CD4-positive, CD25-positive, alpha-beta regulatory T cell (primary cell): ENCODE data around the gene CD247. TPM values are rescaled to one million over a fixed set of nuclear protein-coding genes. Genes with fewer than 3 reads are reported as not detected.

Experiments
- ATAC-seq, 2 donors: fragments of 150-1000 bp; cut with Tn5 transposase; one replicate each; pipeline ENCODE4 v1.10.0; 2021; ENCODE audit warnings: low read depth in 2 of 2, moderate number of reproducible peaks in 2 of 2, moderate library complexity in 1 of 2
- DNase-seq, 3 donors: peaks; one replicate each; pipeline versions ENCODE4 v3.0.0 to v3.0.0-alpha.2; 2012 to 2022; ENCODE audit warnings: mixed read lengths in 1 of 3
- H3K27ac ChIP-seq: one replicate; pipeline ENCODE4 v1.7.0; 2013; ENCODE audit warnings: mild to moderate bottlenecking, low read length; ENCODE audit not compliant: insufficient read depth, poor library complexity, severe bottlenecking
- H3K27me3 ChIP-seq: one replicate; pipeline ENCODE4 v1.7.0; 2013; ENCODE audit warnings: low read length; ENCODE audit not compliant: control insufficient read depth, insufficient read depth
- H3K36me3 ChIP-seq: one replicate; pipeline ENCODE4 v1.7.0; 2013; ENCODE audit warnings: mild to moderate bottlenecking, low read length, moderate library complexity; ENCODE audit not compliant: control insufficient read depth, insufficient read depth
- H3K4me1 ChIP-seq: 2 replicates; pipeline ENCODE4 v1.7.0; 2013; ENCODE audit warnings: mild to moderate bottlenecking, low read length; ENCODE audit not compliant: insufficient read depth, control insufficient read depth, poor library complexity, severe bottlenecking
- H3K4me3 ChIP-seq: one replicate; pipeline ENCODE4 v1.7.0; 2013; ENCODE audit warnings: low read depth, mild to moderate bottlenecking, low read length, moderate library complexity
- H3K9me3 ChIP-seq, 2 experiments: 1 replicate in 1 of 2; 2 replicates in 1 of 2; pipeline ENCODE4 v1.7.0; 2013; ENCODE audit warnings: low read length in 2 of 2, mild to moderate bottlenecking in 1 of 2, moderate library complexity in 1 of 2; ENCODE audit not compliant: control insufficient read depth in 2 of 2
- H3K27ac Mint-ChIP-seq, 3 donors: one replicate each; pipeline ENCODE4 v1.8.0; 2020 to 2022; ENCODE audit warnings: mild to moderate bottlenecking in 3 of 3, mixed read lengths in 3 of 3, moderate library complexity in 2 of 3
- H3K27me3 Mint-ChIP-seq: one replicate; pipeline ENCODE4 v1.8.0; 2022; ENCODE audit warnings: mild to moderate bottlenecking, mixed read lengths
- H3K36me3 Mint-ChIP-seq: one replicate; pipeline ENCODE4 v1.8.0; 2020; ENCODE audit warnings: mixed read lengths
- H3K4me1 Mint-ChIP-seq, 4 donors: one replicate each; pipeline ENCODE4 v1.8.0; 2020 to 2022; ENCODE audit warnings: mixed read lengths in 4 of 4, mild to moderate bottlenecking in 1 of 4
- H3K4me3 Mint-ChIP-seq, 4 donors: one replicate each; pipeline ENCODE4 v1.8.0; 2020 to 2022; ENCODE audit warnings: mild to moderate bottlenecking in 4 of 4, mixed read lengths in 4 of 4, moderate library complexity in 3 of 4
- H3K9me3 Mint-ChIP-seq, 7 donors: one replicate each; pipeline ENCODE4 v1.8.0; 2020 to 2022; ENCODE audit warnings: mixed read lengths in 7 of 7, mild to moderate bottlenecking in 3 of 7, moderate library complexity in 2 of 7
- polyA plus RNA-seq, 4 donors: library from polyadenylated mRNA; unstranded; fragments of 300-500 nt; fragmentation: Illumina TruSeq; gene quantifications; one replicate each; pipeline ENCODE4 v1.2.3, GENCODE V29; 2021
- total RNA-seq: library from RNA; stranded (reverse); gene quantifications from one replicate; pipeline ENCODE4 v1.2.3, GENCODE V29; 2022

The CD247 gene
- total and polyA plus RNA-seq, 5 donors from 2014 or later: 410 to 718 (median 424) TPM

GRCh38 chr1:167430849-167431242, 87.5 kb downstream of the CD247 start:
- DNase-seq: no peak

GRCh38 chr1:167430134-167430848, 88.0 kb downstream of the CD247 start:
- peak; percentile 23 to 29 for ATAC-seq
- peaks cover 61% of the 10 kb centered on the region for H3K4me1 ChIP-seq

More at GRCh38 chr1:167430849-167431242, 87.5 kb downstream of the CD247 start:
- ATAC-seq: no peak
- Histone ChIP-seq H3K27ac (peak overlapping the region; percentile 27), H3K36me3 (peaks cover 55% of the 10 kb centered on the region), H3K4me1 (peaks cover 67% of the 10 kb centered on the region), H3K27me3 (no peaks in the 10 kb centered on the region), H3K9me3 (no peaks in the 10 kb centered on the region), H3K4me3 (no peak overlapping the region)
- Mint-ChIP-seq H3K4me3 (peak overlapping the region; percentile 14 to 73 (median 54)), H3K4me1 (peaks cover 12 to 88% (median 57%) of the 10 kb centered on the region in 4 donors), H3K9me3 (no peaks in the 10 kb centered on the region), H3K27me3 (peaks cover 4% of the 10 kb centered on the region), H3K36me3 (peaks cover 32% of the 10 kb centered on the region), H3K27ac (peak overlapping the region; percentile 76 to 87 (median 80))

GRCh38 chr1:167429612-167430011, 88.7 kb downstream of the CD247 start:
- Histone ChIP-seq H3K36me3 (peaks cover 50% of the 10 kb centered on the region), H3K27ac (peak overlapping the region; percentile 26), H3K4me3 (no peak overlapping the region), H3K27me3 (no peaks in the 10 kb centered on the region), H3K9me3 (no peaks in the 10 kb centered on the region), H3K4me1 (peaks cover 56% of the 10 kb centered on the region)
- H3K27ac Mint-ChIP-seq: peak overlapping the region; percentile 23 to 80 (median 43)
- ATAC-seq: no peak
- peaks cover 12 to 82% (median 56%) of the 10 kb centered on the region in 4 donors for H3K4me1 Mint-ChIP-seq
- peaks cover 4% of the 10 kb centered on the region for H3K27me3 Mint-ChIP-seq
- peaks cover 31% of the 10 kb centered on the region for H3K36me3 Mint-ChIP-seq
- H3K9me3 Mint-ChIP-seq: no peaks in the 10 kb centered on the region
- peak overlapping the region in 3 of 4 donors; percentile 35 to 59 (median 55) for H3K4me3 Mint-ChIP-seq
- no peak for DNase-seq

More at GRCh38 chr1:167430134-167430848, 88.0 kb downstream of the CD247 start:
- H3K4me3 Mint-ChIP-seq: peak overlapping the region; percentile 35 to 63 (median 57)
- Histone ChIP-seq H3K36me3 (peaks cover 50% of the 10 kb centered on the region), H3K27ac (peak overlapping the region; percentile 26), H3K9me3 (no peaks in the 10 kb centered on the region), H3K4me3 (no peak overlapping the region), H3K27me3 (no peaks in the 10 kb centered on the region)
- peaks cover 31% of the 10 kb centered on the region for H3K36me3 Mint-ChIP-seq
- peaks cover 12 to 85% (median 56%) of the 10 kb centered on the region in 4 donors for H3K4me1 Mint-ChIP-seq
- no peaks in the 10 kb centered on the region for H3K9me3 Mint-ChIP-seq
- H3K27me3 Mint-ChIP-seq: peaks cover 4% of the 10 kb centered on the region
- DNase-seq: no peak
- H3K27ac Mint-ChIP-seq: peak overlapping the region in 2 of 3 donors; percentile 23 to 80

- Mint-ChIP-seq H3K27ac (peak overlapping the region; percentile 65 to 89 (median 73)), H3K9me3 (no peaks in the 10 kb centered on the region), H3K4me1 (peaks cover 12 to 69% (median 48%) of the 10 kb centered on the region in 4 donors), H3K4me3 (peak overlapping the region in 1 of 4 donors; percentile 30), H3K27me3 (peaks cover 4% of the 10 kb centered on the region), H3K36me3 (peaks cover 23% of the 10 kb centered on the region)
- no peak overlapping the region for H3K4me3 ChIP-seq
- no peak for DNase-seq
- peak overlapping the region; percentile 57 for H3K27ac ChIP-seq
- peak in 1 of 2 donors; percentile 15 for ATAC-seq
- peaks cover 40% of the 10 kb centered on the region for H3K36me3 ChIP-seq
- no peaks in the 10 kb centered on the region for H3K27me3 ChIP-seq
- H3K9me3 ChIP-seq: no peaks in the 10 kb centered on the region
- H3K4me1 ChIP-seq: peaks cover 44% of the 10 kb centered on the region
Measured at GRCh38 chr1:167428395-167428794, 89.9 kb downstream of the CD247 start.

- peak overlapping the region; percentile 65 to 89 (median 73) for H3K27ac Mint-ChIP-seq
- H3K27me3 Mint-ChIP-seq: peaks cover 4% of the 10 kb centered on the region
- no peak for DNase-seq
- H3K27ac ChIP-seq: peak overlapping the region; percentile 57
- H3K36me3 ChIP-seq: peaks cover 34% of the 10 kb centered on the region
- H3K4me1 ChIP-seq: peaks cover 38% of the 10 kb centered on the region
- no peaks in the 10 kb centered on the region for H3K9me3 ChIP-seq
- peaks cover 17 to 64% (median 46%) of the 10 kb centered on the region in 4 donors for H3K4me1 Mint-ChIP-seq
- H3K36me3 Mint-ChIP-seq: peaks cover 17% of the 10 kb centered on the region
- no peaks in the 10 kb centered on the region for H3K9me3 Mint-ChIP-seq
- ATAC-seq: no peak
- no peak overlapping the region for H3K4me3 Mint-ChIP-seq
- no peaks in the 10 kb centered on the region for H3K27me3 ChIP-seq
- no peak overlapping the region for H3K4me3 ChIP-seq
Measured at GRCh38 chr1:167427848-167428247, 90.5 kb downstream of the CD247 start.

GRCh38 chr1:167426716-167427115, 91.6 kb downstream of the CD247 start:
- Histone ChIP-seq H3K4me1 (peaks cover 30% of the 10 kb centered on the region), H3K27me3 (no peaks in the 10 kb centered on the region), H3K4me3 (no peak overlapping the region), H3K27ac (peak overlapping the region; percentile 15), H3K36me3 (peaks cover 28% of the 10 kb centered on the region), H3K9me3 (no peaks in the 10 kb centered on the region)
- Mint-ChIP-seq H3K36me3 (peaks cover 17% of the 10 kb centered on the region), H3K4me3 (no peak overlapping the region), H3K27ac (peak overlapping the region; percentile 69 to 89 (median 81)), H3K27me3 (no peaks in the 10 kb centered on the region), H3K9me3 (no peaks in the 10 kb centered on the region), H3K4me1 (peaks cover 17 to 56% (median 41%) of the 10 kb centered on the region in 4 donors)
- ATAC-seq (no peak), DNase-seq (no peak)

GRCh38 chr1:167425482-167425881, 92.8 kb downstream of the CD247 start:
- H3K9me3 ChIP-seq: no peaks in the 10 kb centered on the region
- no peak for DNase-seq
- no peak overlapping the region for H3K27ac ChIP-seq
- Mint-ChIP-seq H3K4me1 (peaks cover 17 to 47% (median 40%) of the 10 kb centered on the region in 4 donors), H3K9me3 (no peaks in the 10 kb centered on the region), H3K4me3 (no peak overlapping the region), H3K36me3 (peaks cover 8% of the 10 kb centered on the region), H3K27ac (peak overlapping the region in 2 of 3 donors; percentile 78 to 89), H3K27me3 (no peaks in the 10 kb centered on the region)
- no peaks in the 10 kb centered on the region for H3K27me3 ChIP-seq
- H3K36me3 ChIP-seq: peaks cover 16% of the 10 kb centered on the region
- no peak for ATAC-seq
- no peak overlapping the region for H3K4me3 ChIP-seq
- peaks cover 18% of the 10 kb centered on the region for H3K4me1 ChIP-seq
